ENCODE measurements around the gene KLHL3.

DNA sequence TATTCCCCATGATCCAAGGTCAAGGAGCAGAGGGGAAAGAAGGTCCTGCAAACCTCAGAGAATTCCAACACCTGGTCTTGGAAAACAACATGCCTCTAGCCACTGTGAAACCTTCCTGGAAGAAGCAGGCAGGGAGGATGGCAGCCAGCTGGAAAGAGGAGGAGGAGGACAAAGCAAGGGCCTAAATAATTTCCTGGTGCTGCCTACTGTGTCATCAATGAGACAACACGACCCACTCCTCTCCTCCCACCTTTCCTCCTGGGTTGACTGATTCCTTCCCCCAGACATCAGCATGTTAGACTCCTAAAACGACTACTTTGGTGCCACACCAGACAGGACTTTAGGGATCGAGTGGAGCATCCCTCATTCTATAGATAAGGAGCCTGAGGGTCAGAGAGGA is 78.8 kb downstream of the KLHL3 start:
- TF ChIP-seq, protein P1, sequence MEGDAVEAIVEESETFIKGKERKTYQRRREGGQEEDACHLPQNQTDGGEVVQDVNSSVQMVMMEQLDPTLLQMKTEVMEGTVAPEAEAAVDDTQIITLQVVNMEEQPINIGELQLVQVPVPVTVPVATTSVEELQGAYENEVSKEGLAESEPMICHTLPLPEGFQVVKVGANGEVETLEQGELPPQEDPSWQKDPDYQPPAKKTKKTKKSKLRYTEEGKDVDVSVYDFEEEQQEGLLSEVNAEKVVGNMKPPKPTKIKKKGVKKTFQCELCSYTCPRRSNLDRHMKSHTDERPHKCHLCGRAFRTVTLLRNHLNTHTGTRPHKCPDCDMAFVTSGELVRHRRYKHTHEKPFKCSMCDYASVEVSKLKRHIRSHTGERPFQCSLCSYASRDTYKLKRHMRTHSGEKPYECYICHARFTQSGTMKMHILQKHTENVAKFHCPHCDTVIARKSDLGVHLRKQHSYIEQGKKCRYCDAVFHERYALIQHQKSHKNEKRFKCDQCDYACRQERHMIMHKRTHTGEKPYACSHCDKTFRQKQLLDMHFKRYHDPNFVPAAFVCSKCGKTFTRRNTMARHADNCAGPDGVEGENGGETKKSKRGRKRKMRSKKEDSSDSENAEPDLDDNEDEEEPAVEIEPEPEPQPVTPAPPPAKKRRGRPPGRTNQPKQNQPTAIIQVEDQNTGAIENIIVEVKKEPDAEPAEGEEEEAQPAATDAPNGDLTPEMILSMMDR (IDR thresholded peaks at IDR 0.05; ENCODE audit: insufficient read depth, low read length, poor library complexity, severe bottlenecking), result no peak
- no peak for TF ChIP-seq EZH2phosphoT487 (conservative IDR thresholded peaks at IDR 0.05; ENCODE audit: low read length)
